HG03103 (cell line): ENCODE results near the gene MGRN1.

Experiments used
- ATAC-seq: cut with Tn5 transposase; IDR thresholded peaks from one replicate; pipeline ENCODE4 v1.9.1; 2021; ENCODE audit warnings: low read depth; ENCODE audit not compliant: unreplicated experiment

The MGRN1 gene

DNA sequence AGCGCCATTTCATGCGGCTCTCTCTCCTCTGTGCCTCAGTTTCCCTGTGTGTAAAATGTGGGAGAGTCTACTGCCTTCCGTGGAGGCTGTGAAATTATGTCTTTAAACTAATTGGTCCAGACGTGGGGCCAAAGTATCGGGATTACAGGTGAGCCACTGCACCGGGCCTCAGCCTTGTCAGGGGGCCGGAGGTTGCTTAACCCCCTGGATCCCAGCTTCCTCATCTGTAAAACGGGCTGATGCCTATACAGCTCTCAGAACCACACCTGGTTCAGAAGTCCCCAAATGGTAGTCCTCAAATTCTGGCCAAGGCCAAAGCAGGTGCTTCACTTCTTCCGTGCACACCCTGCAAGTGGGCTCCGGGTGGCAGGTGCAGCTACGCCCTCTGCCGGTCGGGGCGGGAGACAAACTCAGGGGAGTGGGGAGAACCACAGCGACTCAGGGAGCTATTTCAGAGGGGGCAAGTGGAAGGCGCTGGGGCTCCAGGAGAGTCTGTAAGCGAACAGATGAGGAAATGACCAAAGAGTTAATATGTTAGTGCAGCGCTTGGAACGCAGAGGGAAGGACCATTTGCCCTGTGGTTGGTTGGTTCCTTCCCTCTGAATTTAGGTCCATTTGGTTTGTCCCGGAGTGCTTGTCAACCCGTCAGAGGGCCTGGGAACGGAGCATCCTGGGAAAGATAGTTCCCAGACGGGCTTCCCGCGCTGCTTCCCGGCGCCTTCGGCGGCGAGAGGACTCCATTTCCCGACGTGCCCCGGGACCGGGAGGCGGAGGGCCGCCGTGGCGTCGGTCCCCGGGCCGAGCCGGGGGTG is at the start of gene MGRN1:
Gene MGRN1 (plus strand): TSS at position 812 of the 812 bp plus-strand sequence. CDS start 135 bp downstream, outside the sequence.
- peak; percentile 63 for ATAC-seq

DNA sequence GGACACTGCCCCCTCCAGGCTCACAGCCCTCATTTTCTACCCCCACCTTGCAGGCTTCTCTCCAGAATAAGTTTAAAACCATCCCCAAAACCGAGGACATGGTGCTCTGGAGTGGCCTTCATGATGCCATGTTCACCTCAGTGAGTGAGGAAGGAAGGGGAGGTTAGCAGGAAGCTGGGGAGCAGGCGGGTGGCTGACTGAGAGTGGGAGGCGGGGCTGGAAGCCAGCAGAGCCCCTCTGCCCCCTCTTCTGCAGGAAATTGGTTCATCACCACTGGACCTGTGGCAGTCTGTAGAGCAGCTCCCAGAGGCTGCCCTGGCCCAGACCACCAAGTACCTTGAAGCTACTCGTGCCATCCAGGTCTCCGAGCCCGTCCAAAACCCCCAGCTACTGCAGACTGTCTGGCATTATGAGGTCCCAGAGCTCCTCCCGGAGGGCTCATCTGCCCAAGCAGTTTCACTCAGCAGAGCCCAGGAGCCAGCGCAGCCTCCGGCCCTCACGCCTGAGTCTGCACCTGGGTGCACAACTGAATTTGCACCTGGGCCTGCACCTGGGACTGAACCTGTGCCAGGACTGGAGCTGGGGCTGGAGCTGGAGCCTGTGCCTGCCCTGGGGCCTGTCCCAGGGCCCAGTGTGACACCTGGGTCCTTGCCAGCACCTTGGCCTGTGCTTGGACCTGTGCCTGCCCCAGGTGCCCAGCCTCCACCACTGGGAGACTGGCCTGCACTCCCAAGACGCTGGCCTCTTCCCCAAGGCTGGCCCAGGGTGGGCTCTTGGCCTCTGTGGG is 49.5 kb upstream of the MGRN1 start:
- ATAC-seq = no peak

DNA sequence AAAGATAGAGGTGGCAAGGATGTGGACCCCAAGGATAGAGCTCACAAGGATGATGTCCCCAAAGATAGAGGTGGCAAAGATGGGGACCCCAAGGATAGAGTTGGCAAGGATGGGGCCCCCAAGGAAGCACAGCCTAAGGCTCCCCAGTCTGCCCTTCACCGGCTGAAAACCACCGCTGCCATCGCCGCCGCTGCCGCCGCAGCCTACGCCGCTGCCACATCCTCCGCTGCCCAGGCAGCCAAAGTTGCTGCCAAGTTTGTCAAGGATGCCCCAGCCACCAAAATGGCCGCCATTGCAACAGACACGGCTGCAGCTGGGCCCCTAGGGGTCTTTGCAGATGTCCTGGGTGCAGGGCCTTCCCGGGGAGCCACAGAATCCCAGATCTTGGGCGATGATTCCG is 48.6 kb upstream of the MGRN1 start:
- no peak for ATAC-seq

DNA sequence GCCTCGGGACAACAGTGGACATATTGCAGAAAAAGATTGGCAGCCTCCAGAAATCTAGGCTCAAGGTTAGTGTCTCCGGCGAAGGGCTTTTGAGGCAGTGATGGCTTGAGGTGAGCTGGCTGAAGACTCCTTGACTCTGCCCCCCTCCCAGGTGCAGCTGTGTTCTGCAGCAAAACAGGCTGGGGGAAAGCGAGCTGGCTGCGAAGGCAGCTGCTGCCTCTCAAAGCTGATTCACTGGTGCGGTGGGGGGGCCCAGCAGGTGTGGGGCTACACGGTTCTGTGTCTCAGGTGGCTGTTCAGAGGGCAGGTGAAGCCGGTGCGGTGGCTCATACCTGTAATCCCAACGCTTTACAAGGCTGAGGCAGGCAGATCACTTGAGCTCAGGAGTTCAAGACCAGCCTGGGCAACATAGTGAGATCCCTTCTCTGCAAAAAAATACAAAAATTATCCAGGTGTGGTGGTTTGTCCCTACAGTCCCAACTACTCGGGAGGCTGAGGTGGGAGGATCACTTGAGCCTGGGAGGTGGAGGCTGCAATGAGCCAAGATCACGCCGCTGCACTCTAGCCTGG is 45.6 kb upstream of the MGRN1 start:
- no peak for ATAC-seq

DNA sequence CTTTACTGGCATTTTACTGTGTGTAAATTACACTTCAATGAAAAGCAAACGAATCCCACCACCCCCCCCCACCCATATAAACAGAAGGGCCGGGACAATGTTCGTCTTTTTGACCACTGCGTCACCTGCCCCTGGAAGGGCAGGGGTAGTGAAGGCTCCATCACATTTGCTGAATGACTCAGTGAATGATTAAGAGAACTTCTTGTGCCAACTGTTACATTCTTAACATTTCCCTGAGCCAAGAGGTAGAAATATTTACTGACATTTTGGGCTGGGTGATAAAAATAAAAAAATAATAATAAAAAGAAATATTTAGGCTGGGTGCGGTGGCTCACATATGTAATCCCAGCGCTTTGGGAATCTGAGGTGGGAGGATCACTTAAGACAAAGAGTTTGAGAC is 44.4 kb upstream of the MGRN1 start:
- no peak for ATAC-seq

DNA sequence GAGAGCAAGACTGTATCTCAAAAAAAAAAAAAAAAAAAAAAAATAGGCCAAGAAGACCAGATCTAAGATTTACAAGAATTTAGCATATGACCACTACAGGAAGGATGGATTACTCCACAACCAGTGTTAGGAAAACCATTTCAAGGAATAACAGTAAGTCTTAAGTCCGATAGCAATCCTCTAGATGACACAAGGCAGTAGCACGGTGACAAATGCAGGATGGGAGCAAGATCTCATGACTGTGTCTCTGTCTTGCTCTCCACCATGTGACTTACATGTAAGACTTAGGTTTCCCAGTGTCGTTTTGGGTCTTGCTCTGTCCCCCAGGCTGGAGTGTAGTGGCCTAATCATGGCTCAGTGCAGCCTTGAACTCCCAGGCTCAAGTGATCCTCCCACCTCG is 40.7 kb upstream of the MGRN1 start:
- no peak for ATAC-seq

DNA sequence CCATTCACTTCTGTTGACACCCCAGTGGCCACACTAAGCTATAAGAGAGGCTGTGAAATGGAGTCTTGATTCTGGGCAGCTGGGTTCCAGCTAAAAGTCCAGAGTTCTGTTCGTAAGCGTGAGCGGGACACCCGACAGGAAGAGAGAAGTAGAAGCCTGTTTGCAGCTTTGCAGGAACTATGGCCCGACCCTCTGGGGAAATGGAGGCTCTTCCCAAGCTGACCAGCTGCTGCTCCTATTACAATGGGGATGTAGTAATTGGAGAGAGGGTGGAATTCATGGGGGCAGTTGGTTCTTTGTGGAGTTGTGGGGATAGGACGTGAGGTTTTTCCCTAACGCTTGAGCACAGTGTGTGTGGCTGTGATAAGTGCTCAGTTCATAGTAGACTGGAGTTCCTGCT is 38.3 kb upstream of the MGRN1 start:
- ATAC-seq = no peak

DNA sequence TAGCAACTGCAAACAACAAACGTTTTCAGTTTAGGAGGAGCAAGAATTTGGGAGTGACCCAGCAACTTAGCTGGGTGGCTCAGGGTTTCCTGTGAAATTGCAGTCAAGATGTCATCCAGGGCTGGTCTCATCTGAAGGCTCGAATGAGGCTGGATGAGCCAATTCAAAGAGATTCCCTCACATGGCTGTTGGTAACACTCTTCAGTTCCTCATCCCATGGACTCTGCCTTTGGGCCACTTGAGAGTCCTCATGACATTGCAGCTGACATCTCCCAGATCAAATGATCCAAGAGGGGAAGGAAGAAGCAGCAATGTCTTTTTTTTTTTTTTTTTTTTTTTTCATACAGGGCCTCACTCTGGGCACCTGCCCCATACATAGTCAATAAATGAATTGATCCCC is 36.2 kb upstream of the MGRN1 start:
- no peak for ATAC-seq

DNA sequence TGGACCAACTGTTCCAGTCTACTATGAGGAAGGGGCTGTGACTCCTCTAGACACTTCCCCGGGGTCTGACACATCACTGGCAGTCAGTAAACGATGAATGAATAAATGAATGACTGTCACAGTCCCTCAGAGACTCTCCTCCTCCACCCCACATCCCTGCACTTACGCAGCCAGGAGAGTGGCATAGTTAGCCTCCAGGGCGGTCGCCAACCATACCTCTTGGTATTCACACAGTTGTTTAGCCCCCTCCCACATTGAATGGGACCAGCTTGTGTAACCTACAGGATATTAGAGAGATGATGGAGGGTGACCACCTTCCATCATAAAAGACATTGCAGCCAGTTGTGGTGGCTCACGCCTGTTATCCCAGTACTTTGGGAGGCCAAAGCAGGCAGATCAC is 35.7 kb upstream of the MGRN1 start:
- no peak for ATAC-seq

DNA sequence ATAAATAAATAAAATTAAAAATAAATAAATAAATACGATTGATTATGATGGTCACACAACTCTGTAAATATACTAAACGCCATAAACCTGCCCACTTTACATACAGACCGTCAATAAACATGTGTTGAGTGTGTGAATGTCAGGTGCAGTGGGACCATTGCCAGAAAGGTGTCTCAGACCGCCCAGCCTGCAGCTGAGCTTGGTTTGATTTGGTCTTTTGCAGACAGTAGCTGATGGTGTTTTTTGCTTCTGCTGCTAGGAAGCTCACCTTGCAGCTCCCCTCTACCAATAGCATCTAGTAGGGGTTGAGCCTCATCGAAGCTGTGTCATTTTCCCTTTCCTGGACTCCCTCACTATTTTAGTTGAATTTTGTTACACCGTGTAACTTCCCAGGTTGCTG is 33.4 kb upstream of the MGRN1 start:
- no peak for ATAC-seq

DNA sequence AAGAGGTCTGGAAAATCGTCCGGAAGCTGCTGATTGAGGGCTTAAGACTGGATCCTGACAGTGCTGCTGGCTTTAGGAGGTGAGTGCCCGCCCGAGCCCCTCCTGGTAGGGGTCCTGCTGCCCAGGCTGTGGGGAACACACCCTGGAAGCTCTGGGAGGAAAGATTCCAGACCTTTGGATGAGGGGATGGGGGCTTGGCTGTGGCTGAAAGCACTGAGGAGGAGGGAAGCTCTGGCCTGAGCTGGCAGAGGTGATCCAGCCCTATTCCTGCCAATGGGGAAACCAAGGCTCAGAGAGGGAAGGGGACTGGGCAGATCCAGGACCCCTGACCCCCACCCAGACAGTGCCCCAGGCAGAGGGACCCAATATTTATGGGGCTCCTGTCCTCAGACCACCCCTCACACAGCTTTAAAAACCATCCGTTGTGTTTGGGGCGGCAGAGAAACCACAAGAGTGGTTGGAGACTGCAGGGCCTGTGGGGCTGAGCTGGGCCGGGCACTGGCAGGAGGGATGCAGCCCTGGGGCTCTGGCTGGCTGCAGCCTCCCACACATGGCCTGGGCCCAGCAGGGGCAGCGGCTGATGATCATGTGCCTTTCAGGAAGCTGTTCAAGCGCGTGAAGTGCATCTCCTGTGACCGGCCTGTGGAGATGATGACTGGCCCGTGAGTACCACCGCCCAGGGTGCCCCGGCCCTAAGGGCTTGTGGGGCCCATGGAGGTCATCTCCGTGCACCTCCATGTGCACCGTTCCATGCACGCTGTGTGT is 32.7 kb upstream of the MGRN1 start:
- ATAC-seq = no peak

DNA sequence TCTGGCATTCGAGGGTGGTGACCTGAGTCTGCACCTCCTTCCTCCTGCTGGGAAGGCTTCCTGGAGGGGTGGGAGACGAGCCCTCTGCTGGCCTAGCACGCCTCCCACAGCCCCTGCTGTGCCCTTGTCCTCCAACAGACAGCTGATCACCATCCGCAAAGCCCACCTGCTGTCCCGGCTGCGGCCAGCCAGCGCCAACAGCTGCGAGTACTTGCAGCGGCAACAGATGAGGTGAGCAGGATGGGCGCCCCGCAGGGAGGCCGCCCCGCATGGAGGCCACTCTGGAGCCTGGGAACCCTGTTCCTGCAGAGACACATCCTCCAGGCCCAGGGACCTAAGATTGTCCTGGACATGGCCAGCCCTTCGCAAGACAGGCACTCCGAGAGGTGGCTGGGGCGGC is 31.5 kb upstream of the MGRN1 start:
- no peak for ATAC-seq

DNA sequence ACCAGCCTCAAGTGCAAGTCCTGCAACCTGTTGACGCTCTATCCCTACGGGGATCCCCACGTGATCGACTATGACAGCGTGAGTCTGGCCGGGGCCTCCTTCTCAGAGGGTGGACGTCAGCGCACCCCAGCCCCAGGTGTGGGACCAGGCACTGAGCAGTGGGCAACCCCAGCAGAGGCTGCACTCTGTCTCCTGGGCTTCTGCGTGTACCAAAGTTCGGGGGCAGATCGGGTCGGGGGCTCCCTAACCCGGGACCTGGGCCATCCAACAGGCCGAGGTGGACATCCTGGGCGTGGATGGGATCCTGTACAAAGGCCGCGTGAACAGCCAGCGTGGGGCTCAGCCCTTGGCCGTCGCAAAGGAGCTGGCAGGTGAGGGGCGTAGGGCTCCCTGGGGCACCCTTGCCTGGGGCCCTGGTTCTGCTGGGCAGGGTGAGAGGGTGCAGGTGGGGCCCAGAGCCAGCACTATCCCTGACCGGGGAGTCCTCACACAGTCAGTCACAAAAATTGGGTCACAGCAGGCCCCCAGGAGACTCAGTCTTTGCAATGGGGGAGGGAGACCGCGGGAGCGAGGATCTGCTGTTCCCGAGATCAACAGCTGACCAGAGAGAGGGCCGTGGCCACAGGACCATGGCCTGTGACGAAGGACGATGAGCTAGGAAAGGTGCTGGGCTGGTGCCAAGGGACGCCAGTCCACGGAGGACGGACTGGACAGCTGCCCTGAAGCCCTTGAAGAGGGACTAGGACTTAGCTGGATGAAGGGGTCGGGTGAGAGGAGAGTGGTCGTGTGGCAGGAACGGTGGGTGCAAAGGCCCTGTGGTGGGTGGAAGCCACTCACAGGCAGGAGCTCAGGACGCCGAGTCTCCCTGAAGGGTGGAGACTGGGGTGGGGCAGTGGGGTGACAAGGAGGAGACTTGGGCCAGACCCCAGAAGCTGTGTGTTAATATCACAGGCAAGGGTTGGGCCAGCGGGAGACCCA is 29.9 kb upstream of the MGRN1 start:
- ATAC-seq = no peak

DNA sequence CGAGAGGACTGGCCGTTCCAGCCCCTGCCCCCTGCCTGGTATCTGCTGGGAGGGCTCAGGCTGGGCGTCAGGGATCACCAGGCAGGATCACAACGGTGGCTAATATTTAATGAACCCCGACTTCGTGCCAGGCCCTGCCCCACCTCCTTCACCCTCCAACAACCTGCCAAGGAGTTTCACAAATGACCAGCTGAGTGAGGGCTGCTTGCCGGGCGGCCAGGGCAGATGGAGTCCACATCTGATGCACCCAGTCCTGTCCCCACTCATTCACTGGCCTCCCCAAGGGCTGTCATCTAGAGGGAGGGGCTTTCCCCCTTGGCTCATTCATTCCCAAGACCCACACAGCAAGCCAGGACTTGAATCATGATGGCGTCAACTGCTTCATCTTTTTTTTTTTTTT is 27.5 kb upstream of the MGRN1 start:
- ATAC-seq = no peak

DNA sequence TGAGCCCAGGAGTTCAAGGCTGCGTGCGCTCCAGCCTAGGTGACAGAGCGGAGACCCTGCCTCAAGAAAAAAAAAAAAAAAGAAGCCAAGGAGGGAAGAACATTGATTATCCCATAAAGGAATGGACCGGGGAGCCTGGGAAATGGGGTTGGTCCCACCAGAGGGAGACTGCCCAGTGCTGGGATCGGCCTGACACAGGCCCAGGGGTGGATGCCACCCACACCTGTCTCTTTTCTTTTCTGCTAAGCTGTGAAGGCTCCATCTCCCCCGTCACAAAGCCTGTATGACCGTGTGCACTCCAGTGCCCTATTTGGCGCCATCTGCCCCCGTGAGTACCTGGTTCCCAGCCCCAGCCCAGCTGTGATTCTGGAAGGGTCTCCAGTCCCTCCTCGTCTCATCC is 25.6 kb upstream of the MGRN1 start:
- ATAC-seq = no peak

DNA sequence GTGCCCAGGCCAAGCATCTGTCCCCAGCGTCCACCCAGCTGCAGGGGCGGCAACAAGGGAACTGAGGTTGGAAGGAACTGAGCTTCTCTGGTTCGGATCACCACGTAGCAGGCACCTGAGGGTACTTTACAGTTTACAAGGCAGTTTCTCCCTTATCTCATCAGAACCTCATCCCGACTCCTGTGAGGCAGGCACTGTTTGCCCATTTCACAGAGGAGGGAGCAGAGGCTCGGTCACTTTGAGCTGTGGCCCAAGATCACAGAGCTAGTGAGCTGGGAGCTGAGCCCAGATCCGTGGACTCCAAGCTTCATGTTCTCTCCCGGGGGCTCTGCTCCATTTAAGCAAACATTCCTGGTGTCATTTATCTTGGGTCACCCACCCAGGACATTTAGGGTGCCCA is 25.1 kb upstream of the MGRN1 start:
- ATAC-seq = no peak

DNA sequence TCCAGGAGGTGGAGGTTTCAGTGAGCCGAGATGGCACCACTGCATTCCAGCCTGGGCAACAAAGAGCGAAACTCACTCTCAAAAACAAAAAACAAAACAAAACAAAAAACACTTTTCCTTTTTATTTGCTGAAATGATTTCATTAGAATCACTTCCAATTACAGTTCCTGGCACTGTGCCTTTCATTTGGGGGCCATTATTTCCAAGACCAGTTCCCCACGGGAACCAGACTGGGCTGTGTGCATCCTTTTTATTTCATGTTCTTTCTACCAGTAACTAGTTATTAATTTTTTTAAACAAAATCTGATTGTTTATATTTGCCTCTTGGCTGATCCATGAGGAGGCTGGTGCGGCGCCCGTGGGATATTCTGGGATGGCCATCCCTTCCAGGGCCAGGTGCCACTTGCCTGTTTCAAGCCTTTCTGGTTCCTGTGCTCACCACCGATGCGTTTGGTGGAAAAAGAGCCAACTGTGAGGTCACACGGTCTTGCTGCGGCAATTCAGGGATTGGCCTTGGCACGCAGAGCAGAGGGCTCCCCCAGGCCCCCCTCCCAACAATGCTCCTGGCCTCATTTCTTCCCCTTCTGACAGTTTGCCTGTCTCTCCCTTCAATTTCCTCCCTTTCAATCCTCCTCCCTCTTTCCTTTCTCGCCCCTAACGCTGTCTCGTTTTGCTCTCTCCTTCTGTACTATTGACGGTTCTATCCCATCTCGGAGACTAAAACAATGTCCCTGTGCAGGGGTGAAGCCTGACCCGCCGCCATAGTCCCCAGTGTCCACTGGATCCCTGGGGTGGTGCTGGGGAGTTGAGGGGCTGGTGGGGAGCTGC is 23.4 kb upstream of the MGRN1 start:
- ATAC-seq = no peak

DNA sequence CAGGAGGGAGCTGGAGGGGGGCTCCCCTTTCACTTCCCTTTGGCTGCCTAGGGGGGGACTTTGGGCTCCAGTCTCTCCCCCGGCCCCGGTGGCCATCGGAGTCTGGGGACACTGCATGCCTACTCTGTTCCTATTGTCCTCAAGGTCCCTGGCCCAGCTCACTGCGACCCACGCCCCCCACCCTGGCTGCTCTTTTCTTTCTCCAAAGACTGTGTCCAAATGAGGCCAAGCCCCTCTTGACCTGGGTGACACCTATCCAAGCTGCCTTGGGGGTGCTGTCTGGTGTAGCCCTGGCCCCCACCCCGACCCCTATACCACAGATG is 22.8 kb upstream of the MGRN1 start:
- no peak for ATAC-seq

DNA sequence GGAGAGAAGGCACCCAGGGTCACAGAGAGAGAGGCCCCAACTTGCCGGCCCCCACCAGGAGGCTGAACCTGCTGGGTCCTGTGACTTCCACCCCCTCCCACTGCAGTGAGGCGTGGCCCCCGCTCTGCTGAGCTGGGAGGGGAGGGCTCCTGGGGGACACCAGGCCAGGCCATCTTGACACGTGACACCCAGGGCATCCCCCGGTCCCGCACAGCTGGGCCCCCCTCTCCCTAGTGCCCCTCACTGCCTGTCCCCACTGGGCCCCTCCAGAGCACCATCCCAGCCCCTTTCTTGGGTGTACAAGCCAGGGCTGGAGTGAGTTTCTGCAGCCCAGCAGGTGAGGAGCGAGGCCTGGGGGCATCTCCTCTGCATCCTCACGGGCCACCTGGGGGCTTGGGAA is 22.3 kb upstream of the MGRN1 start:
- ATAC-seq = no peak
